ENCODE results near the gene CDK17. TPM values are rescaled to one million over a fixed set of nuclear protein-coding genes. Genes with fewer than 3 reads are reported as not detected.

Gene CDK17
- total and polyA plus RNA-seq, 9 of the 15 experiments (the other 6 are each of a cell fraction or from before 2014, with no cell fraction given): 4.8 to 39.3 (median 21.6) TPM

DNA sequence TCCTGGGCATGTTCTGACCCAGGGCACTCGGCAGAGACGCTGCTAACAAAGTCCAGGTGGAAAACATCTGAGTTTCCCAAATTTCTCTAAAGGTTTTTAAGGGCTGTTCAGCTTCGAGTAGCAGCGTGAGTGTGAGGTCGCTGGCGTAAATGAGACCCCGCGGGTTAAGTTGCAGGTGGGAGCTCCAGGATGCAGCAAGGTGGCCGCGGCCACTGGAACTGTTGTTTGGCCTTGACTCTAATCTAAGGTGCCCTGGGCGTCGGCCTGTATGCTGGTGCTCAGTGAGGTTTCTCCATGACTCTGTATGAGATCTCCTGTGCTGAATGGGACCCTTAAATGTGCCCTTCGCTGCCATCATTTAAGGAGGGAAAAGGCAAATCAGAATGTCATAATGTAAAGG is 155.4 kb downstream of the CDK17 start:
- in situ Hi-C loops (cut with MboI) (no loop called here), intact Hi-C loops (cut with micrococcal nuclease) (no loop called here)
- ChIA-PET CTCF (ENCODE audit: low intra/inter-chr PET ratio) (no interaction called here), POLR2A (no interaction called here)
- no TSS peak for BruUV-seq (replicated peaks)
- Histone ChIP-seq H3K9me3 (replicated peaks; ENCODE audit: control insufficient read depth, insufficient read depth, low read depth, low read length) (no peaks in the 10 kb centered on the region), H3K9me1 (ENCODE audit: control insufficient read depth, insufficient read depth, low read length) (no peaks in the 10 kb centered on the region), H3K4me3 (no peak overlapping the region), H3K4me1 (replicated peaks in 1 of 2; ENCODE audit: control insufficient read depth in 2 of 2, insufficient read depth in 2 of 2, low read length in 2 of 2) (peaks cover 8 to 17% of the 10 kb centered on the region in 2 experiments; a peak in 4 of 5 replicates), H3K36me3 (ENCODE audit: control insufficient read depth, insufficient read depth, low read length) (no peaks in the 10 kb centered on the region), H2AFZ (ENCODE audit: low read depth, low read length) (no peak overlapping the region), H3K79me2 (ENCODE audit: control insufficient read depth, insufficient read depth, low read length) (no peaks in the 10 kb centered on the region), H3K9ac (ENCODE audit: insufficient read depth in 1 of 2, low read depth in 2 of 2, low read length in 2 of 2) (no peak overlapping the region), H4K20me1 (replicated peaks; ENCODE audit: control insufficient read depth, insufficient read depth, low read length) (no peaks in the 10 kb centered on the region), H3K4me2 (ENCODE audit: insufficient read depth, low read length) (no peak overlapping the region), H3K27ac (ENCODE audit: extremely low read depth, low read depth, low read length) (no peak overlapping the region), H3K27me3 (ENCODE audit: control insufficient read depth in 2 of 2, insufficient read depth in 2 of 2, low read length in 2 of 2) (no peaks in the 10 kb centered on the region; a peak in 1 of 5 replicates)
- FAIRE-seq (no peak), ATAC-seq (no peak), DNase-seq (ENCODE audit: extremely low read depth in 1 of 4, low spot score in 3 of 4) (no peak)
- 75% methylated on average over 13 of the region's 13 CpGs for WGBS (ENCODE audit: insufficient coverage, low coverage, missing lambda C conversion rate)
- TF ChIP-seq, protein P1, sequence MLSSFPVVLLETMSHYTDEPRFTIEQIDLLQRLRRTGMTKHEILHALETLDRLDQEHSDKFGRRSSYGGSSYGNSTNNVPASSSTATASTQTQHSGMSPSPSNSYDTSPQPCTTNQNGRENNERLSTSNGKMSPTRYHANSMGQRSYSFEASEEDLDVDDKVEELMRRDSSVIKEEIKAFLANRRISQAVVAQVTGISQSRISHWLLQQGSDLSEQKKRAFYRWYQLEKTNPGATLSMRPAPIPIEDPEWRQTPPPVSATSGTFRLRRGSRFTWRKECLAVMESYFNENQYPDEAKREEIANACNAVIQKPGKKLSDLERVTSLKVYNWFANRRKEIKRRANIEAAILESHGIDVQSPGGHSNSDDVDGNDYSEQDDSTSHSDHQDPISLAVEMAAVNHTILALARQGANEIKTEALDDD (IDR thresholded peaks at IDR 0.05): no peak
- TF ChIP-seq TCF15 (CRISPR knock-in tag; IDR thresholded peaks at IDR 0.05) (no peak), THAP7 (CRISPR knock-in tag; IDR thresholded peaks at IDR 0.05) (no peak), NCOR1 (IDR thresholded peaks at IDR 0.05) (no peak), ZNF431 (CRISPR knock-in tag; IDR thresholded peaks at IDR 0.05) (no peak), ARHGAP35 (IDR thresholded peaks at IDR 0.05; ENCODE audit: partially characterized antibody) (no peak), EHMT2 (IDR thresholded peaks at IDR 0.05) (no peak), MCM5 (IDR thresholded peaks at IDR 0.05; ENCODE audit: low read depth) (no peak), SNIP1 (IDR thresholded peaks at IDR 0.05; ENCODE audit: low read depth) (no peak), LEF1 (IDR thresholded peaks at IDR 0.05) (no peak), ARID4B (CRISPR knock-in tag; IDR thresholded peaks at IDR 0.05) (no peak), RBM25 (IDR thresholded peaks at IDR 0.05; ENCODE audit: low read depth, low read length, severe bottlenecking) (no peak)
- TF ChIP-seq, protein P2, sequence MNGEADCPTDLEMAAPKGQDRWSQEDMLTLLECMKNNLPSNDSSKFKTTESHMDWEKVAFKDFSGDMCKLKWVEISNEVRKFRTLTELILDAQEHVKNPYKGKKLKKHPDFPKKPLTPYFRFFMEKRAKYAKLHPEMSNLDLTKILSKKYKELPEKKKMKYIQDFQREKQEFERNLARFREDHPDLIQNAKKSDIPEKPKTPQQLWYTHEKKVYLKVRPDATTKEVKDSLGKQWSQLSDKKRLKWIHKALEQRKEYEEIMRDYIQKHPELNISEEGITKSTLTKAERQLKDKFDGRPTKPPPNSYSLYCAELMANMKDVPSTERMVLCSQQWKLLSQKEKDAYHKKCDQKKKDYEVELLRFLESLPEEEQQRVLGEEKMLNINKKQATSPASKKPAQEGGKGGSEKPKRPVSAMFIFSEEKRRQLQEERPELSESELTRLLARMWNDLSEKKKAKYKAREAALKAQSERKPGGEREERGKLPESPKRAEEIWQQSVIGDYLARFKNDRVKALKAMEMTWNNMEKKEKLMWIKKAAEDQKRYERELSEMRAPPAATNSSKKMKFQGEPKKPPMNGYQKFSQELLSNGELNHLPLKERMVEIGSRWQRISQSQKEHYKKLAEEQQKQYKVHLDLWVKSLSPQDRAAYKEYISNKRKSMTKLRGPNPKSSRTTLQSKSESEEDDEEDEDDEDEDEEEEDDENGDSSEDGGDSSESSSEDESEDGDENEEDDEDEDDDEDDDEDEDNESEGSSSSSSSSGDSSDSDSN (IDR thresholded peaks at IDR 0.05; ENCODE audit: borderline replicate concordance in 1 of 2, low read depth in 2 of 2, low read length in 2 of 2): no peak

All from K562 (cell line).